ENCODE data around the gene PPM1G.
A peak's percentile ranks its signal among the peaks of the same experiment; 100 is the strongest.

PPM1G gene

GRCh38 chr2:27412419-27413152, 3.2 kb upstream of the PPM1G start:
- no peak for DNase-seq (ENCODE audit: low read depth in 2 of 2)

- DNase-seq (ENCODE audit: low read depth in 2 of 2) = no peak
Observed at GRCh38 chr2:27408601-27409320, 630 bp downstream of the PPM1G start.

- no peak for DNase-seq (ENCODE audit: low read depth in 2 of 2)
Observed at GRCh38 chr2:27407798-27408491, 1.4 kb downstream of the PPM1G start.

GRCh38 chr2:27400348-27401135, 8.8 kb downstream of the PPM1G start:
- no peak for DNase-seq (ENCODE audit: low read depth in 2 of 2)

DNA sequence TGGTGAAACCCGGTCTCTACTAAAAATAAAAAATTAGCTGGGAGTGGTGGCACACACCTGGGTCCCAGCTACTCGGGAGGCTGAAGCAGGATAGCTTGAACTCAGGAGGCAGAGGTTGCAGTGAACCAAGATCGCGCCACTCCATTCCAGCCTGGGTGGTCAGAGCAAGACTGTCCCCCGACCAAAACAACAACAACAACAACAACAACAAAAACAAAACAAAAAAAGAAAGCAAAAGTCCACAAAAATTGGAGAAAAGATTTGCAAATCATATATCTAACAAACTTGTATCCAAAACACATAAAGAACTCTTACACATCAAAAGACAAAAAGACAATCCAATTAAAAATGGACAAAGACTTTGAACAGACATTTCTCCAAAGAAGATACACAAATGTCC, 10.4 kb downstream of the PPM1G start:
- no peak for DNase-seq (ENCODE audit: low read depth in 2 of 2)

DNA sequence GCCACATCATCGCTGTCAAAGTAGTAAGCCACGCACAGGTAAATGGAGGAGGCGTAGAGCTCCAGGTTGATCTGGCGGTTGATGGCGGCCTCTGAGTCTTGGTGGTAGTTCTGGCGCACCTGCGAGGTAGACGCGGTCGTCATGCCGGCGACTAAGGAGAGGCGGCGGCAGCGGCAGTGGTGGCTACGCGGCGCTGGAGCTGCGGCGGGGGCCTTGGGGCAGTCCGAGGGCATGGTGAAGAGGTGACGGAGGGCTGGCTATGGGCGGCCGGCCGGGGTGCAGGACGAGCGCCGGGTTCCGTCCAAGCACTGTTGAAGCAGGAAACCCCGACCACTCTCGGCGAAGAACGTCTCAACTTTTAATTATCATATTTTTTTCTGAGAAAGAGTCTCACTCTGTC, 16.2 kb downstream of the PPM1G start:
- DNase-seq (ENCODE audit: low read depth in 2 of 2) = no peak

GRCh38 chr2:27390822-27391679, 18.3 kb downstream of the PPM1G start:
- DNase-seq (ENCODE audit: low read depth in 2 of 2) = no peak

DNA sequence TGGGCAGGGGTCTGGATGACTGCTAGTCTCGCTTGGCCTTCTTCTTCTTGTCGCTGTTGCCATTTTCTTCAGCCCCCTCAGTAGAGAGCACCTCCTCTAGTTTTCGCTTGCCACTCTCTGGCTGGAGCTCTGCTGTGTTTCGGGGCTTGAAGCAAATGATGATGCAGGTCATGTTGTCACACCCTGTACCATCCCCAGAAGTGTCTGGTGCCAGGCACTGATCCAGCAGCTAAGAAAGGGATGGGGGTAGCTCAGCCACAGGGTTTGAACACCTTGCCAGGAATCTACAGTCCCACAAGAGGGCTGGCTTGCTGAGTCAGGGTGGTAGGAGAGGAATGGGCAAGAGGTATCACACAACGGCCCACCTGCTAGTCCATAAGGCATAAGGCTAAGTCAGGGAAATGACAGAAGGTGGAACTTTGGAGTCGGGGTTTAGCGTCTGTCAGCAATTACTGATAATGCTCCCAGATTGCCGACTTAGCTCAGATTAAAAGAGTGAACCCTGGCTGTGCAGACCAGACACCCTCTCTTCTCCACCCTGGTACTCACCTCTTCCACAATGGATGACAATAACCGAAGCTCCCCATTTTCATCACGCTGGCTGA, 27.7 kb downstream of the PPM1G start:
- no peak for DNase-seq (ENCODE audit: low read depth in 2 of 2)

GRCh38 chr2:27380626-27381545, 28.5 kb downstream of the PPM1G start, which contains the start of gene ZNF513:
TSS of gene ZNF513 (minus strand) at chr2:27380734. CDS start at chr2:27380526, 208 bp downstream.
- DNase-seq (ENCODE audit: low read depth in 2 of 2) = peak; percentile 81 to 84

GRCh38 chr2:27379836-27380625, 29.4 kb downstream of the PPM1G start:
- no peak for DNase-seq (ENCODE audit: low read depth in 2 of 2)

DNA sequence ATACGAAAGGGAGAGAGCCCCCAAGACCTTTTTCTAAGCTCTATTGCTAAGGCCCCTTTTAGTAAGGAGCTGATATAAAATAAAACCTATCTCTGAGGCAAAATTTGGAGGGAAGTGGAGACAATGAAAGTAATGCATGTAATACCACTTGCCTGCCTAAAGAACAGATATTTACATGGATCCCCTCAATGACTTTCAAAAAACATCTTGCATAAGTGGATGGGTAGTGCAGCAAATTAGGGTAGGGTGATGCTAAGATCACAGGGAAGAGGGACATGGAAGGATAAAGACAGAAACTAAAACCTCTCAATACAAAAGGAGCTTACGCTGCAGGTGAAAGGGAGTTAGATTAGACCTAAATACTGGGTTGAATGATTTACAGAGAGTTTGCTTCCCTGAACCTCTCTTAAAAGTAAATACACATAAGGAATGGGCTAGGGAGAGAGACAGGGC, 30.0 kb downstream of the PPM1G start:
- DNase-seq (ENCODE audit: low read depth in 2 of 2) = no peak

DNA sequence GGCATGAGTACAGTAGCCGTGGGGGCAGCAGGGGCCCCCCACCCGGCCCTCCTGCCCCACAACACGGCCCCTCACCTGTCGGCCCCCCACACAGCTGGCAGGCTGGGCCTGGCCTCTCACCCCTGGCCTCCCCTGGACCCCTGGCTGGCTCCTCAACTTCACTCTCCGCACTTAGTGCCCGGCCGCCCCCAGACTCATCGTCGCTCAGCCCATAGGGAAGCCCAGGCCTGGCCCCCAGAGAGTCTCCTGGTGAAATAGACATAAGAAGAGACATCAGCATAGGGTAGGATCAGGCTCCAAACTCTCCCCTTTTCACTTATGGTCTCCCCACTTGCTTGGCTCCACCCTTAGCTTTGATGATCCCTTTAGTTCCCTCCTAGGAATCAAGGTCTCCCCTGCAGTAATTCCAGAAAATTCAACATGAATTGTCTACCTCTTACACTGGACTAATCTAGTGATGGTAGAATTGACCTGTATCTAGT, 30.5 kb downstream of the PPM1G start:
- no peak for DNase-seq (ENCODE audit: low read depth in 2 of 2)

DNA sequence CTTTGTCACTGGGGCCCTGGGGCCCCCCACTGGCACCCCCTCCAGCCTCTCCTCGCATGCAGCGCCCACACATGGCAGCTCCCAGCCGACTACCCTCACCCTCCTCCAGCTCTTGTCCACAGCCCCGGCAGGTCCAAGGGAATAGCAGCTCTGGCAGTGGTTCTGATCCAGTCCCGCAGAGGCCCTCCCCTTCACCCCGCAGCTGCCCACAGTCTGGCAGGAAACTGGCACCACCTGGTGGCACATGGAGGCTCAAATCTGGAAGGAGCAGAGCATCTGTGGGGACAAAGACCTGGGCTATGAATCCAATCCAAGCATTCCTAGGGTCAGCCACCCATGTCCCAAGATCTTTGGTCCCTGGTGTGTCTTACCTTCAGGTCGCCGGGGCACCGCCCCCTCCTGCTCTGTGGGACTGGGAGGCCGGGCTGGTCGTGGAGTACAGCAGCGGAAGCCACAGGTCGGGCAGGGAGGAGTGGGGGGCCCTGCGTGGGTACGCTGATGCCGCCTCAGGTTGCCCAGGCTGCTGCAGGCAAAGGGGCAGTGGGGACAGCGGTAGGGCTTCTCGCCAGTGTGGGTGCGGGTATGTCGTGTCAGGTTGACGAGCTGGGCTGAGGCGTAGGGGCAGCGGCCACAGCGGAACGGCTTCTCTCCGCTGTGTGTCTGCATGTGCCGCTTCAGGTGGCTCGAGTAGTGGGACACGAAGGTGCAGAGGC, 31.1 kb downstream of the PPM1G start:
- DNase-seq (ENCODE audit: low read depth in 2 of 2) = no peak

GRCh38 chr2:27377618-27378095, 31.7 kb downstream of the PPM1G start:
- DNase-seq (ENCODE audit: low read depth in 2 of 2) = no peak

DNA sequence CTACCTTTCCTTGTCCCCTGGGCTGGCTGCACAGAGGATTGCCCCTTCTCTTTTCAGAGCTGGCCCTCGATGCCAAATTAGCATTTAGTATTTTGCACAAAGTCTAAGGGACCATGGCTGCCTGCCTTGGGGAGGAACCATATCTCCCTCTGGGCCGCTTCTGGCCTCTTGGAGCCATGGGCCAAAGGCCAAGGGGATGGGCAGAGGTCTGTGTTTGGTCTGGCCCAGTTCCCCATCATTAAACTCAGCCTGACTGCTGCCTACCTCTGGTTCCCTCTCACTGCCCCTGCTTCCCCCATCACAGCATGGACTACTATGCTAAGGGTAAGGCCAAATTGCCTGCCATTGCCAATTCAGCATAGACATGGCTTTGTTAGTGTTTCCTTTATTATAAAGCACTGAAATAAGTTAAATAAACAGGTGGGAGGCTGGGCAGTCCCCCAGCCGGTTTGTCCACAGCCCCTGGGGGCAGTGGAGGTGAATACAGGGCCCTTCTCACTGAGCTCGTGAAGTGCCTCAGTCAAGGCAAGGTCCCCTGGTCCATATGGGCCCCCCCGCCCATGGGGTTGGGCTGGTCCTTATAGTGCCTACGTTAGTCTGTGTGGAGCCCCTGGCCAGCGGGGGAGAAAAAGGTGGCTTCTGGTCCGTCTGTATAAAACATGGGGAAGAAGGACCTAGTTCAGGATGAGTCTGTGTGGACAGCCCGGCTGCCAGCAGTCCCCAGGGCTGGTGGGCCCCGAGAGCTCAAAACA, 32.3 kb downstream of the PPM1G start:
- no peak for DNase-seq (ENCODE audit: low read depth in 2 of 2)

GRCh38 chr2:27376151-27376865, 33.1 kb downstream of the PPM1G start:
- no peak for DNase-seq (ENCODE audit: low read depth in 2 of 2)

Data from activated CD4-positive, alpha-beta T cell treated with anti-CD3 and anti-CD28 coated beads for 24 hours (primary cell).